ENCODE data around the gene TLR6. TPM values are rescaled to one million over a fixed set of nuclear protein-coding genes. Genes with fewer than 3 reads are reported as not detected.

The TLR6 gene
- total and polyA plus RNA-seq, 2 of the 8 experiments (the other 6 are each of a cell fraction or from before 2014, with no cell fraction given), result 0.02 to 0.09 TPM

DNA sequence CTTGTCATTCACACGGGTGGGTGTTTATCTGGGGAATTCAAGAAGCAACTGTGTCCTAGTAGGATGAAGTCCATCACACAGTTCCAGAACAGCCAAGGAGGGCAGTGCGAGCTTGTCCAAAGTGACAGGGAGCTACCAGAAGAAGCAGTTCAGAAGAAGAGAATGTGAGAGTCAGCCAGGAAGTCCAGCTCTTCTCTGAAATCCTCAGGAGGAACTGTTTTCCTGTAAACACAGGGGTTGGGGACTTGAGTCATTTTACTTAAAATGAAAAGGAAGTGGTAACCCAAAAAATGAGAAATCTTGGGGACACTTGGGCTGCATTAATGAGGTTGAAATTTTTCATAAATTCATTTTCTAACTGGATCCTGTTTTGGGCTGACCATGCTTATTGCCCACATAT is 65.6 kb downstream of the TLR6 start:
- Histone ChIP-seq H3K9me3 (ENCODE audit: insufficient read depth in 2 of 2, low read depth in 1 of 2, low read length in 1 of 2) (no peaks in the 10 kb centered on the region), H3K23ac (ENCODE audit: insufficient read length) (no peak overlapping the region), H2BK12ac (ENCODE audit: low read depth, low read length) (no peak overlapping the region), H2BK20ac (ENCODE audit: low read length) (no peak overlapping the region), H3K4me1 (replicated peaks in 1 of 4; ENCODE audit: control insufficient read depth in 3 of 4, insufficient read depth in 4 of 4, low read length in 3 of 4) (no peaks in the 10 kb centered on the region), H3K56ac (replicated peaks; ENCODE audit: insufficient read length, low read depth, low read length) (no peak overlapping the region), H3K18ac (ENCODE audit: extremely low read depth, low read length) (no peak overlapping the region), H3K27ac (ENCODE audit: low read depth, low read length) (no peak overlapping the region), H3K9ac (replicated peaks in 1 of 4; ENCODE audit: extremely low read depth in 1 of 4, low read depth in 3 of 4, low read length in 3 of 4) (no peak overlapping the region), H3K4ac (replicated peaks; ENCODE audit: insufficient read length, low read depth, low read length) (no peak overlapping the region), H4K5ac (ENCODE audit: insufficient read length, low read depth, low read length) (no peak overlapping the region), H4K20me1 (replicated peaks in 1 of 2; ENCODE audit: control insufficient read depth in 1 of 2, insufficient read depth in 2 of 2, low read length in 2 of 2) (peaks cover 0 to 2% of the 10 kb centered on the region in 2 experiments), H3K79me2 (ENCODE audit: control insufficient read depth in 1 of 2, insufficient read depth in 2 of 2, low read length in 2 of 2) (no peaks in the 10 kb centered on the region), H2BK15ac (ENCODE audit: low read length) (no peak overlapping the region), H3K23me2 (ENCODE audit: low read depth, low read length) (peaks cover 2% of the 10 kb centered on the region; the same call in 1 of the 2 replicates), H2AFZ (ENCODE audit: low read length) (no peak overlapping the region), H3K36me3 (ENCODE audit: control insufficient read depth in 2 of 4, insufficient read depth in 4 of 4, low read length in 3 of 4) (no peaks in the 10 kb centered on the region), H2AK5ac (ENCODE audit: low read depth, low read length) (no peak overlapping the region), H3K14ac (ENCODE audit: insufficient read length) (no peak overlapping the region), H2BK120ac (replicated peaks; ENCODE audit: low read depth, low read length) (no peak overlapping the region), H3K4me3 (ENCODE audit: extremely low read depth in 1 of 4, insufficient read depth in 2 of 4, low read depth in 3 of 4, low read length in 4 of 4) (no peak overlapping the region), H3K79me1 (ENCODE audit: low read depth, low read length) (no peaks in the 10 kb centered on the region), H2BK5ac (ENCODE audit: low read depth, low read length) (no peak overlapping the region), H4K8ac (ENCODE audit: extremely low read depth, insufficient read depth, low read length) (no peak overlapping the region), H3K4me2 (ENCODE audit: insufficient read depth in 1 of 2, low read depth in 2 of 2, low read length in 2 of 2) (no peak overlapping the region), H4K91ac (replicated peaks; ENCODE audit: insufficient read length, low read length) (no peak overlapping the region), H3K27me3 (replicated peaks in 1 of 4; ENCODE audit: control insufficient read depth in 3 of 4, extremely low read depth in 1 of 4, insufficient read depth in 3 of 4, low read length in 3 of 4) (no peaks in the 10 kb centered on the region)
- POLR2A ChIA-PET (ENCODE audit: partially characterized antibody), result no interaction called here
- FAIRE-seq (no peak), DNase-seq (ENCODE audit: low read depth in 1 of 2, low spot score in 2 of 2) (no peak)
- TF ChIP-seq EZH2 (IDR thresholded peaks at IDR 0.05; ENCODE audit: low read depth, low read length, severe bottlenecking) (no peak), CREB1 (IDR thresholded peaks at IDR 0.05) (no peak), YY1 (IDR thresholded peaks at IDR 0.05; ENCODE audit: low read depth, low read length) (no peak), TEAD4 (IDR thresholded peaks at IDR 0.05; ENCODE audit: low read depth, low read length) (no peak)
- WGBS, 2 experiments (ENCODE audit: extremely low coverage in 1 of 2, insufficient coverage in 1 of 2, insufficient read length in 1 of 2, insufficient replicate concordance in 2 of 2, low coverage in 1 of 2, low lambda C conversion rate in 2 of 2, missing lambda C conversion rate in 1 of 2), result 91% methylated on average over 2 of the region's 2 CpGs; no CpG with 5 or more reads in 1 of the 2 experiments
- CTCF ChIA-PET (ENCODE audit: partially characterized antibody), result interaction anchor here (0.6 to 3.8 kb wide), 5 partner anchors 9 to 70 kb away, joined by 3 to 19 read pairs (median 4); partner anchors contain the start of gene TLR10
